ENCODE data around the gene NPDC1. TPM values are rescaled to one million over a fixed set of nuclear protein-coding genes. Genes with fewer than 3 reads are reported as not detected.

NPDC1 gene
- total and polyA plus RNA-seq, 2 of the 8 experiments (the other 6 are each of a cell fraction or from before 2014, with no cell fraction given): 26.2 to 44.1 TPM

- Histone ChIP-seq H3K9me3 (ENCODE audit: insufficient read depth in 2 of 2, low read depth in 1 of 2, low read length in 1 of 2) (no peaks in the 10 kb centered on the region), H2BK120ac (replicated peaks; ENCODE audit: low read depth, low read length) (no peak overlapping the region), H3K4ac (replicated peaks; ENCODE audit: insufficient read length, low read depth, low read length) (no peak overlapping the region), H3K79me2 (ENCODE audit: control insufficient read depth in 1 of 2, insufficient read depth in 2 of 2, low read length in 2 of 2) (no peaks in the 10 kb centered on the region), H3K4me3 (ENCODE audit: extremely low read depth in 1 of 4, insufficient read depth in 2 of 4, low read depth in 3 of 4, low read length in 4 of 4) (peak overlapping the region; percentile 37 to 78 (median 46); a peak in 7 of 8 replicates), H2BK20ac (ENCODE audit: low read length) (no peak overlapping the region), H3K23ac (ENCODE audit: insufficient read length) (no peak overlapping the region), H3K9ac (replicated peaks in 1 of 4; ENCODE audit: extremely low read depth in 1 of 4, low read depth in 3 of 4, low read length in 3 of 4) (no peak overlapping the region; a peak in 2 of 7 replicates), H2BK5ac (ENCODE audit: low read depth, low read length) (no peak overlapping the region), H3K4me1 (replicated peaks in 1 of 4; ENCODE audit: control insufficient read depth in 3 of 4, insufficient read depth in 4 of 4, low read length in 3 of 4) (peaks cover 0 to 11% (median 3%) of the 10 kb centered on the region in 4 experiments; a peak in 5 of 7 replicates), H3K18ac (ENCODE audit: extremely low read depth, low read length) (peak overlapping the region; percentile 60), H3K27ac (ENCODE audit: low read depth, low read length) (no peak overlapping the region), H2BK12ac (ENCODE audit: low read depth, low read length) (no peak overlapping the region), H3K56ac (replicated peaks; ENCODE audit: insufficient read length, low read depth, low read length) (no peak overlapping the region), H3K23me2 (ENCODE audit: low read depth, low read length) (peaks cover 4% of the 10 kb centered on the region; the same call in 1 of the 2 replicates), H3K4me2 (ENCODE audit: insufficient read depth in 1 of 2, low read depth in 2 of 2, low read length in 2 of 2) (peak overlapping the region; percentile 39 to 91), H2AK5ac (ENCODE audit: low read depth, low read length) (no peak overlapping the region), H4K8ac (ENCODE audit: extremely low read depth, insufficient read depth, low read length) (peak overlapping the region; percentile 46; the same call in 1 of the 2 replicates), H2BK15ac (ENCODE audit: low read length) (no peak overlapping the region), H3K79me1 (ENCODE audit: low read depth, low read length) (no peaks in the 10 kb centered on the region), H3K14ac (ENCODE audit: insufficient read length) (no peak overlapping the region), H4K5ac (ENCODE audit: insufficient read length, low read depth, low read length) (no peak overlapping the region), H3K27me3 (replicated peaks in 1 of 4; ENCODE audit: control insufficient read depth in 3 of 4, extremely low read depth in 1 of 4, insufficient read depth in 3 of 4, low read length in 3 of 4) (peaks cover 1 to 27% (median 15%) of the 10 kb centered on the region in 4 experiments; a peak in 6 of 7 replicates), H2AFZ (ENCODE audit: low read length) (peak overlapping the region; percentile 82; the same call in 1 of the 2 replicates), H4K20me1 (replicated peaks in 1 of 2; ENCODE audit: control insufficient read depth in 1 of 2, insufficient read depth in 2 of 2, low read length in 2 of 2) (peaks cover 0 to 4% of the 10 kb centered on the region in 2 experiments), H3K36me3 (ENCODE audit: control insufficient read depth in 2 of 4, insufficient read depth in 4 of 4, low read length in 3 of 4) (no peaks in the 10 kb centered on the region), H4K91ac (replicated peaks; ENCODE audit: insufficient read length, low read length) (no peak overlapping the region)
- ChIA-PET POLR2A (ENCODE audit: partially characterized antibody) (interaction anchor here (1.0 to 1.9 kb wide), 5 partner anchors 16 to 214 kb away, joined by 3 to 6 read pairs (median 4); partner anchors contain the start of gene TUBB4B), CTCF (ENCODE audit: partially characterized antibody) (interaction anchor here (0.7 to 8.5 kb wide), 71 partner anchors 9 to 440 kb away, joined by 3 to 110 read pairs (median 5); partner anchors contain the start of genes AJM1, C8G, CLIC3 and GRIN1)
- WGBS, 2 experiments (ENCODE audit: extremely low coverage in 1 of 2, insufficient coverage in 1 of 2, insufficient read length in 1 of 2, insufficient replicate concordance in 2 of 2, low coverage in 1 of 2, low lambda C conversion rate in 2 of 2, missing lambda C conversion rate in 1 of 2): 8% methylated on average over 56 of the region's 98 CpGs; no CpG with 5 or more reads in 1 of the 2 experiments
- peak in 1 of 2 experiments; percentile 77 for DNase-seq (ENCODE audit: low read depth in 1 of 2, low spot score in 2 of 2)
- FAIRE-seq: no peak
- no peak for TF ChIP-seq SUZ12 (IDR thresholded peaks at IDR 0.05; ENCODE audit: low read length)
- no peak for TF ChIP-seq BACH1 (IDR thresholded peaks at IDR 0.05; ENCODE audit: low read length)
- TF ChIP-seq RFX5 (IDR thresholded peaks at IDR 0.05; ENCODE audit: borderline replicate concordance, low read depth, low read length): no peak
- TF ChIP-seq FOSL1 (IDR thresholded peaks at IDR 0.05; ENCODE audit: insufficient read depth, low read depth, low read length): no peak
- no peak for TF ChIP-seq TBP (IDR thresholded peaks at IDR 0.05; ENCODE audit: low read depth, low read length)
- no peak for TF ChIP-seq SAP30 (IDR thresholded peaks at IDR 0.05; ENCODE audit: insufficient read depth, insufficient replicate concordance, low read length)
- TF ChIP-seq SP1 (IDR thresholded peaks at IDR 0.05; ENCODE audit: low read depth, low read length): no peak
- no peak for TF ChIP-seq HDAC2 (IDR thresholded peaks at IDR 0.05; ENCODE audit: borderline replicate concordance in 1 of 2, low read depth in 2 of 2, low read length in 2 of 2)
- no peak for TF ChIP-seq CEBPB (IDR thresholded peaks at IDR 0.05; ENCODE audit: low read depth, low read length)
- TF ChIP-seq MAFK (IDR thresholded peaks at IDR 0.05; ENCODE audit: low read depth, low read length): no peak
- no peak for TF ChIP-seq GTF2F1 (IDR thresholded peaks at IDR 0.05; ENCODE audit: borderline replicate concordance, low read depth, low read length)
- TF ChIP-seq POLR2A (IDR thresholded peaks at IDR 0.05; ENCODE audit: control extremely low read depth in 1 of 2, low read depth in 2 of 2, low read length in 2 of 2): no peak
Measured at GRCh38 chr9:137028263-137029057, 17.5 kb downstream of the NPDC1 start.
